Mucosa of descending colon (tissue), 3 donors: ENCODE results near the gene ZNF324B. TPM values are rescaled to one million over a fixed set of nuclear protein-coding genes. Genes with fewer than 3 reads are reported as not detected.
A peak's percentile ranks its signal among the peaks of the same experiment; 100 is the strongest.

Source experiments
- ATAC-seq: fragments of 200-7000 bp; cut with Tn5 transposase; one replicate; pipeline ENCODE4 v1.9.1; 2020; ENCODE audit warnings: mild to moderate bottlenecking, moderate library complexity
- DNase-seq, 3 donors: peaks; one replicate each; pipeline ENCODE4 v3.0.0-alpha.2; 2020
- H3K36me3 ChIP-seq: fragments of 200-600 bp; one replicate; pipeline ENCODE4 v1.8.0; 2021; ENCODE audit warnings: low read depth, mild to moderate bottlenecking
- H3K4me1 ChIP-seq: fragments of 200-600 bp; one replicate; pipeline ENCODE4 v1.8.0; 2021; ENCODE audit warnings: low read depth, mild to moderate bottlenecking
- H3K4me3 ChIP-seq: fragments of 200-600 bp; one replicate; pipeline ENCODE4 v1.8.0; 2021; ENCODE audit warnings: mild to moderate bottlenecking
- H3K9me3 ChIP-seq: fragments of 200-600 bp; one replicate; pipeline ENCODE4 v1.8.0; 2021; ENCODE audit warnings: mild to moderate bottlenecking
- intact Hi-C, 2 donors: fragments of 100-400 bp; cut with DNase I in 1 of 2; cut with micrococcal nuclease in 1 of 2; formaldehyde crosslinking; loops; one replicate each; pipeline versions ENCODE4 v1.11.0 to v1.11.1; 2022; cut with DNase I, micrococcal nuclease
- total RNA-seq, 3 donors: library from RNA; stranded (reverse); fragmentation: NEBNext Ultra II Directional in 2 of 3; extraction: Animal tissue kit (Norgen Biotek cat#: 25700) in 2 of 3; gene quantifications; one replicate each; pipeline versions ENCODE4 v1.2.1 to v1.2.4, GENCODE V29; 2021 to 2023
- TF ChIP-seq, protein P1 (sequence below): fragments of 200-600 bp; IDR thresholded peaks from one replicate; pipeline ENCODE4 v1.8.0; 2022; ENCODE audit warnings: antibody characterized with exemption, mild to moderate bottlenecking
- donor health status: DM: no; HTN: no; CAD: no; lungs with moderate emphysema.
- donor health status: DM: no; HTN: no; CAD: no.
- donor health status: DM: no; HTN: yes; CAD: no.

ZNF324B gene
- total RNA-seq, 3 donors from 2014 or later = 5.3 to 8.2 (median 6.8) TPM

DNA sequence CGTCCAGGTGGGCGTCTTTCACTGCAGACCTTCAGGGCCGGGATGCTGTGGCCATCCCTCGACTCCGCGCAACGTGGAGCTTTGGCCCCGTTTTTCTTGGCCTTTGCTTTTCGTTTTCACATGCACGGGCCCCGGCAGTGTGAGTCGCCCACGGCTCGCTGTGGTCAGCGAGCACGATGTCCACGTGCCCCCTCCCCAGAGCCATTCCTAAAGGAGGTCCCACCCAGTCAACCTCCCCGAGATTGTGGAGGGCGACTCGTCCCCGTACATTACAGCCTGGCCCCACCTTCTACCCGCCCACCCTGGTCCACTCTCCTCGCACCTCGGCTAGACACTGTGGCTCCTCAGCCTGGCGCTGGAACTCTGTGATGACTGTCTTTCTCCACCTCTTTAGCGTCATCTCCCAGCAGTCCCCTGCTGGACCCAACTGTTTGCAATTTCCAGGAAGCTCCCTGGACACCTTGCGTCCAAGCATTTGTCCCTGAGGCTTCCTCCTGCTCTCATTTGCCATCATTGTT lies 25.1 kb downstream of the ZNF324B start:
- Histone ChIP-seq H3K4me3 (peak overlapping the region; percentile 15), H3K4me1 (peaks cover 11% of the 10 kb centered on the region), H3K9me3 (no peaks in the 10 kb centered on the region), H3K36me3 (no peaks in the 10 kb centered on the region)
- ATAC-seq (no peak), DNase-seq (no peak)
- intact Hi-C loops = no loop called here
- TF ChIP-seq, protein P1, sequence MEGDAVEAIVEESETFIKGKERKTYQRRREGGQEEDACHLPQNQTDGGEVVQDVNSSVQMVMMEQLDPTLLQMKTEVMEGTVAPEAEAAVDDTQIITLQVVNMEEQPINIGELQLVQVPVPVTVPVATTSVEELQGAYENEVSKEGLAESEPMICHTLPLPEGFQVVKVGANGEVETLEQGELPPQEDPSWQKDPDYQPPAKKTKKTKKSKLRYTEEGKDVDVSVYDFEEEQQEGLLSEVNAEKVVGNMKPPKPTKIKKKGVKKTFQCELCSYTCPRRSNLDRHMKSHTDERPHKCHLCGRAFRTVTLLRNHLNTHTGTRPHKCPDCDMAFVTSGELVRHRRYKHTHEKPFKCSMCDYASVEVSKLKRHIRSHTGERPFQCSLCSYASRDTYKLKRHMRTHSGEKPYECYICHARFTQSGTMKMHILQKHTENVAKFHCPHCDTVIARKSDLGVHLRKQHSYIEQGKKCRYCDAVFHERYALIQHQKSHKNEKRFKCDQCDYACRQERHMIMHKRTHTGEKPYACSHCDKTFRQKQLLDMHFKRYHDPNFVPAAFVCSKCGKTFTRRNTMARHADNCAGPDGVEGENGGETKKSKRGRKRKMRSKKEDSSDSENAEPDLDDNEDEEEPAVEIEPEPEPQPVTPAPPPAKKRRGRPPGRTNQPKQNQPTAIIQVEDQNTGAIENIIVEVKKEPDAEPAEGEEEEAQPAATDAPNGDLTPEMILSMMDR = no peak

GRCh38 chr19:58477130-58477529 lies 25.7 kb downstream of the ZNF324B start:
- no peaks in the 10 kb centered on the region for H3K36me3 ChIP-seq
- peaks cover 11% of the 10 kb centered on the region for H3K4me1 ChIP-seq
- intact Hi-C loops = no loop called here
- no peak overlapping the region for H3K4me3 ChIP-seq
- TF ChIP-seq, protein P1 = no peak
- no peaks in the 10 kb centered on the region for H3K9me3 ChIP-seq
- peak in 1 of 3 donors; percentile 65 for DNase-seq
- no peak for ATAC-seq

GRCh38 chr19:58477871-58478270 lies 26.4 kb downstream of the ZNF324B start:
- Histone ChIP-seq H3K36me3 (no peaks in the 10 kb centered on the region), H3K9me3 (no peaks in the 10 kb centered on the region), H3K4me1 (peaks cover 11% of the 10 kb centered on the region), H3K4me3 (no peak overlapping the region)
- DNase-seq (no peak), ATAC-seq (no peak)
- intact Hi-C loops = no loop called here
- TF ChIP-seq, protein P1 = no peak

GRCh38 chr19:58479303-58479702 lies 27.9 kb downstream of the ZNF324B start:
- Histone ChIP-seq H3K4me3 (no peak overlapping the region), H3K36me3 (no peaks in the 10 kb centered on the region), H3K9me3 (no peaks in the 10 kb centered on the region), H3K4me1 (peaks cover 11% of the 10 kb centered on the region)
- intact Hi-C loops = no loop called here
- DNase-seq (no peak), ATAC-seq (no peak)
- TF ChIP-seq, protein P1 = no peak

DNA sequence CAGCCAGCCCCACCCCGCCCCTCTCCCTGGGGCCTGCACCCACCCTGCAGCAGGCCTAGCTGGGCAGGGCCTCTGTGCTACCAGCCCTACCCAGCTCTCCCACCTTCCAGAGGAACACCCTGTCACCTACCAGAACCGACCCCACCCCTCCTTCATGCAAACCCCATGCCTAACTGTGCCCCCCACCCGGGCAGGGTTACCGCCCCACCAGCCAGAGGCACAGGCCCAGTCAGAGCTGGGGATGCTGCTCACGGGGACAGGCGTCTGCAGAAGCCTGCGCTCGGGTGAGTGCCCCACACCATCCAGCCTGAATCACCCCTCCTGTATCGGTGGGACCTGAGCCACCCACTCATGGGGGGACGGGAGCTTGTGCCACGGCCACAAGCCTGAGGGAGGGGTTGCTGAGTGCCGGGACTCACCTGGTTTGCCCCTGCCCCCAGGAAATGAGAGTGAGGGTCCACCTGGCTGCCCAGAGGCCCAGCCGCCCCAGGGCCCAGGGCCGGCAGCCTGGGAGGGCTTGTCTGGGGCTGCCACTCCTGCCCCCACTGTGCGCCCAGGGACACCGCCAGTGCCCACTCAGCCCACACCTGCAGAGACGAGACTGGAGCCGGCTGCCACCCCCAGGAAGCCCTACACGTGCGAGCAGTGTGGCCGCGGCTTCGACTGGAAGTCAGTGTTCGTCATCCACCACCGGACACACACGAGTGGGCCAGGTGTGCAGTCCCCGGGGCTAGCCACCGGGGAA lies 28.5 kb downstream of the ZNF324B start:
- DNase-seq = no peak
- H3K4me1 ChIP-seq = peaks cover 9% of the 10 kb centered on the region
- no peak for ATAC-seq
- H3K4me3 ChIP-seq = no peak overlapping the region
- no peaks in the 10 kb centered on the region for H3K36me3 ChIP-seq
- intact Hi-C loops = no loop called here
- no peaks in the 10 kb centered on the region for H3K9me3 ChIP-seq
- TF ChIP-seq, protein P1 = no peak
